GM19193 (cell line): ENCODE data around the gene BCAS2.
A peak's percentile ranks its signal among the peaks of the same experiment; 100 is the strongest.

Experiments
- POLR2A ChIP-seq: IDR thresholded peaks from 4 replicates; pipeline ENCODE4 v1.6.1; 2011; ENCODE audit not compliant: insufficient read depth, insufficient read length; ENCODE audit errors: extremely low read depth

BCAS2 gene

DNA sequence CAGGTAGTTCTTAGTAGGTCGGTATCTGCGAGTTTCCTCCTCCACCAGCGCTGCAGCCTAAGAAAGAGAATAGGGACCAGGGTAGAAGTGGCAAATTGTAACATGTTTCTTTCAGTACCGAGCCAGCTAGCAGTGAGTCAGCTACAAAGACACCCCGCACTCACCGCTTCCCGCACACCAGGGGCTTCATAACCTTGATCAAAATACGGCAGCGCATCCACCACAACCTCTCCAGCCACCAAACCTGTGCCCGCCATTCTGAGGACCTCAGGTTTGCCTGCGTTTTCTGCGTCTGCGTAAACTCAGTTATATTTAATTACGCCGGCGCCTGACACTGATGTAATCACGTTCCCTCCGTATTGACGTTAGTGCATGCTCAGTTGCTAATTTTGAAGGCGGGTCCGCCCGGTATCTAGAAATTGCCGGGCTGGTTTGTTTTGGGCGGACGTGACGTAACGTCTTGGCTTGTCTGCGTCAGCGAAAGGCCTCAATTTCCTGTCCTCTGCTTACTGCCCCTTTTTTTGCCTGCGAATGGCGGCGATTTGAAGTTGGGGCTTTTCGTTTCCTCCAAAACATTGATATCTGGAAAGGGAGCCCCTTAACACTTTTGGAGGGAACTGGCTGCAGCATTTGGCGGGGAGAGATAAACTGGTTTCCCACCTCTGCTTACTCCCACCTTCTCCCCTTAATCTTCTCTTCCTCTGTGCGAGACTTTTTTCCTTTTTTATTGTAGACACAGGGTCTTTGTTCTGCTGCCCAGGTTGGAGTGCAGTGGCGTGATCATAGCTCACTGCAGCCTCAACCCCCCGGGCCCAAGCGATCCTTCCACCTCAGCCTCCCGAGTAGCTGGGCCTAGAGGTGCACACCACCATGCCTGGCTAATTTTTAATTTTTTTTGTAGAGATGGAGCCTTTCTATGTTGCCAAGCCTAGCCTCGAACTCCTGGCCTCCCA, at the start of gene BCAS2:
Gene BCAS2 (minus strand): TSS at position 281 of the 953 bp plus-strand sequence. CDS start 24 bp downstream, at position 257.
- peak; percentile 95 for TF ChIP-seq POLR2A

DNA sequence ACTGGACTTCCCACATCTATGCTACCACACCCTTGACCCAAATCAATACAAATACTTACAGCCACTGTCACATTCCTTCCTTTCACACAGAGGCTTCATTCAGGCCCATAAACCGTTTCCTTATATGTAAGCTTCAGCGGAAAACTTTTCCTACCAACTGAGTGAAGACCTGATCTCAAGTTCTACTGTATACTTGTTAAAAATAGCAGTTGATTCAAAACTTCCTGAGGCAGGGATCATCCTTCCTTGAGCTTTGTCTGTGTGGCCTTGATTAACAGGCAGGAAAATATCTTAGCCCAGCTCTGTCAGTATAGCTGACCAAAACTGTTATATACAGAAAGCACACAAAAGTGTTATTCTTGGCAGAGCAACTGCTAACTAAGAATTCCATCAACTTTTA, 45.7 kb upstream of the BCAS2 start:
- no peak for TF ChIP-seq POLR2A

DNA sequence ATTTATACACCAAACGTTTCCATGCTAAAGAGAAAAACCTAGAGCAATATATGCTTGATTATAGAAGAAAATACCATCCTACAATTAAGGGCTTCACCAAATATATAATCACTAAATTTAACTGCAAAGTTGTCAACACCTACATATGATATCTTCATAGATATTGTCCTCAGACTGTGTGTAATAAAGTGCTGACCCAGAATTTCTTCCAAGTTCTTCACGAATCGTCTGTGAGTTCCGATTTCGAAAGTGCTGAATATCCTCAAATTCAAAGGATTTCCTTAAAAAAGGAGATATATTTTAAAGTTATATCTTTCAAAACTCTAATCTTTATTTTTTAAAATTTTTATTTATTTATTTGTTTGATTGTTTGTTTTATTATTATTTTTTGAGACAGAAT, 41.9 kb upstream of the BCAS2 start:
- no peak for TF ChIP-seq POLR2A

DNA sequence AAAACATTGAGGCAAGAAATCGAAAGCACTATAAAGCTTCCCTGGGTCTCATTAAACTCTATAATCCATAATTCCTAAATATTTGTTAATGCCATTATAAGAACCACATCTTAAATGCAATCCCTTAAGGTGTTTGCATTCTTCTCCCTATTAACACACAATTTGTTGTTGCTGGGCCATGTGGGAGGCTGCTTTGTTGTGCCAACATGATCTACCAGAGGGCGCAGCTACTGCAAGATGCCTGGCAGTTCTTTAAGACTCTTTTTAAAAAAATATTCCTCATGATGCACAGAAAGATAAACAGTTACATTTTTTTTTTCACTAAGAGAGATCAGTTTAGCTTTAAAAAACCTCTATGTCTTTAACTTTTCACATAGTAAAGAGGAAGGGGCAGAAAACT, 39.0 kb upstream of the BCAS2 start:
- no peak for TF ChIP-seq POLR2A

DNA sequence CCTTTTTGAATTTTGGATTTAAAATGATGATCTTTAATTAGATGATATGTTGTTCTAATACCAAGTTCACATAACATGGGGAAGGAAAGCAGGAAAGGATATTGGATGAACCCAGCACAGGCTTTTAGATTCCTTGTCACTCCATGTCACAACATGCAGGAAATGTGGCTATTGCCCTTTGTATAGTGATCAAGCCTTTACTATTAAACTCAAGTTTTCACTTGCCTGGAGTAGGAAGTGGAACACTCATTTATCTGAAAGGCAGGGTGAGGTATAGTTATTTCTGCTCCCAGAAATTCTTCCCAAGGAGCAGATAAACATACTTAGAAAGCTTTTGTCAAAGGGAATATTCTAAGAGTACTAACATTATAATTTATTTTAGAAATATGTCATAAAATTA, 37.2 kb upstream of the BCAS2 start:
- no peak for TF ChIP-seq POLR2A

DNA sequence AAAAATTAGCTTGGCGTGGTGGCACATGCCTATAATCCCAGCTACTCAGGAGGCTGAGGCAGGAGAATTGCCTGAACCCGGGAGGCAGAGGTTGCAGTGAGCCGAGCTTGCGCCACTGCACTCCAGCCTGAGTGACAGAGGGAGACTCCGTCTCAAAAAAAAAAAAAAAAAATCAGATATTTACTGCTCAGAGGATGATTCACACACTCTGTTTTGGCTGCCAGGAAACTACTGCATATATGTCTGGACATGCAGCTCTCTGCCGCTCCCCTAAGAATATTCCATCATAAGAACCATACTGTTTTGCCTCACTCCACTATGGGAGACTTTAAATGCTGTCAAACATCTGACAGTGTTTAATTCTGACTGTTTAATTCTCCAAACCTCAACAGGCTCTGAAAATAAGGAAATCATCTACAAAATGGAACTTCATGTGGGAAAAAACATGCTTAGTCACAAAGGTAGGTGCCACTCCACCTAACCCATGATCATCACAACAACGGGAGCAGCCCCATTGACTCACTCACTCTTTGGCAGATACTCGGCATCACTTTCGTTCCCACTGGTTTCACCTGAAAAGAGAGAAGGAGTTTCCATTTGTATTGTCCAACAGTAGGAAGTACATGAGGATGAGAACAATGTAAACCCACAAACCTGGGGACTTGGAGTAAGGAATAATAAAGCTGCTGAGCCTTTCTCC, 29.3 kb upstream of the BCAS2 start:
- TF ChIP-seq POLR2A, result no peak

DNA sequence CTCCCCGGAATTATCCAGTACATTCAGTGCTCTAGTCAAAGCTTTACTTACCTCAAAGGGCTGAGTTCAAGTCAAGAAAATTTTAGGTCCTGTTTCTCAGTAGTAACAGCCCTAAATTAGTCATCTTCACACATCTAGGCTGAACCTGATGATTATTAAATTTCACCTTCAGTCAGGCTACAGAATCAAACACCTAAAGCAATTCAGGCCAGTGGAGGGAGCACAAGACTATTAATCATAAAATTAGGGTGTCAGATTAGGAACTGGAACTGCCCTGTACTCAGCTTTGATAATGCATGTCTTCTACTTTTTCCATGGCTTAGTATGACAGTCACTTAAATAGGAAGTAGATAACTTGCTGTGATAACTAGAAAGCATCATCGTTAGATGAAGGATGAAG, 28.4 kb upstream of the BCAS2 start:
- no peak for TF ChIP-seq POLR2A

DNA sequence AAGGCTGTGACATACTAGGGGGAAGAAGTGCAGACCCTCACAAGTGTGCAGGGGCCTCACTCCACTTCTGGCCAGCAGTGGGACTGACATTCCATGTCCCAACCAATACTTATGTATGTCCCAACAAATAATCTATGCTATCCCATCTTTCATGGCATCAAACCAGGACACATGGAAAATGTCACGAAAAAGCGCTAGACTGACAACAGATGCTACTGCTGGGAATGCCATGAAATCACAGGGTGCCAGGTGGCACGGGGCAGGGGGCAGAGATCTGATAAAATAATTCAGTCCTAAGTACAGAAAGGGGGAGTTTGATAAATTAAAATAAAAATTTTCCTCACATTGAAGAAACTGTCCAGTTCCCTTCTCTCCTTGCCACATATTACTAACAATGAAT, 27.6 kb upstream of the BCAS2 start:
- TF ChIP-seq POLR2A, result no peak

DNA sequence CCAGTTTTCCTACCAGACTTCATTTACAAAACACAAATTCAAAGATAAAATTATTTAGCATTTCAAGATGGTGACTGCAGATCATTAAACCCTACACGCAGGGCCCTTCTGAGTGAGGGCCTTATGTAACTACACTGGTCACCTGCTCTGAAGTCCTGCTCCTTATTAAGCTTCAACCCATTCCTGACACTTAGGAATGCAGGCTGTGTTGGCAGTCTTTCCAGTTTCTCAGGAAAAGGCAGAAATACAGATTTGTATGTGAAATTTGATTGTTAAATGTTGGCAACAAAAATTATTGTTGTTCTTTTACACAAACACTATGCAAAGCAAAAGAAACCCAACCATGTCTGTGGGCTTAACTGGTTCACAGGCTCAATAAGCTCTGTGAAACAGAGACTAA, 25.8 kb upstream of the BCAS2 start:
- TF ChIP-seq POLR2A, result no peak

DNA sequence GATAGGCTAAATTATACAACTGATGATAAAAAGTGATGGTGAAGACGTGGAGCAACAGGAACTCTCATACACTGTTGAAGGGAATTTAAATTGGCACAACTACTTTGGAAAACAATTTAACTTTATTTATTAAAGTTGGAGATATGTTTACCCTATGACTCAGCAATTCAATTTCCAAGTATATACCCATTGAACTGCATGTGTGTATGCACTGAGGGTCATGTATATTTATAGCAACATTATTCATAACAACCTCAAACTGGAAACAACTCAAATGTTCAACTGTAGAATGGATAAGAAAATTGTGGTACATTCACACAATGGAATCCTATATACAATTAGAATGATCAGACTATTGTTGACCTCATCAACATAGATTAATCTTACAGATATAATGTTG, 16.5 kb upstream of the BCAS2 start:
- no peak for TF ChIP-seq POLR2A

DNA sequence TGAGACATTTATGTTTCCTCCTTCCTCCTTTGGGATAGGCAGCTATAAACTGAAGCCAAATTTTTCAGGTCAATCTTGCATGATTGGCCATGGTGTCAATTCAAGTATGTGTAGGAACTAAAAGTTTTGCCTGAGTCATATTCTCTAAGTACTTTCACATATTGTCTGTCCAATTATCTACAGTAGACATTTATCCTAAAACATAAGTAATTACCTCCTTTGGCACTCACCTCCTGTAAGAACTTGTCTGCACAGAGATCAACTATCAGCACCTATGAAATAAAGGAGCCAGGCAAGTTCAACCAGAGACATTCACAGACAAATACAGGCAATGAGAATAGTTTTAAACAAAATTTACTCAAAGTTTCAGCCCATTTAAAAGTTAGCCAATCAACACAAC, 14.2 kb upstream of the BCAS2 start:
- no peak for TF ChIP-seq POLR2A

DNA sequence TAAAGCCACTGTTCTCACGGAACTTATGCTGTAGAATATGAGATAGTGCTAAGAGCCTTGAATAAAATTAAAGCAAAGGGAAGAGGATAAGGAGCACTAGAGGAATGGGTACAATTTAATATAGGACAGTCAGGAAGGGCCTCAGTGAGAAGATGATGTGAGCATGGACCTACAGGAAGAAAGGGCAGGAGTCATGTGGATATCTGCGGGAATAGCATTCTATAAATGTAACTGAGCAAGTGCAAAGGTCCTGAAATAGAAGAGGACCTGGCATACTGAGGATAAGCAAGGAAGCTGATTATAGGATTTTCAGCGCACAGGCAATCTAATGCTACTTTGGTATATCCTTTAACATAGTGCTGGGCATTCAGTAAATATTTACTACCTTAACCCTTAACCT, 12.6 kb upstream of the BCAS2 start:
- TF ChIP-seq POLR2A, result no peak

DNA sequence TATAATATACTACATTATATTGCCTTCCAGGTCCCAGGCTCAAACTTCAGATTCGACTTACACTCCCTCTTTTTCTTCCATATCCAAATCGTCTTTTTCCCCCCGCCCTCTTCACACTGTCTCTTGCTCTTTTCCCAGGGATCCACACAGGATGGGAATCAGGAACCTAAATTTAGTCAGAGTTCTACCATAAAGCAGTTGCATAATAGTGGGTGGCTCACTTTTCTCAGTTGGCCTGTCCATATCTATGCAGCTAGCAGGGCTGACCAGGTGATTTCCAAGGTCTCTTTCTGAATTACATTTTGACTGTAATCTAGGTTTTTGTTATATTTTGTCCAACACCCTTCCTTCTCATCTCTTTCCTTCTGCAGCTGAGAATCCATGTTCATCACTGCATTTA, 7.7 kb upstream of the BCAS2 start:
- no peak for TF ChIP-seq POLR2A

DNA sequence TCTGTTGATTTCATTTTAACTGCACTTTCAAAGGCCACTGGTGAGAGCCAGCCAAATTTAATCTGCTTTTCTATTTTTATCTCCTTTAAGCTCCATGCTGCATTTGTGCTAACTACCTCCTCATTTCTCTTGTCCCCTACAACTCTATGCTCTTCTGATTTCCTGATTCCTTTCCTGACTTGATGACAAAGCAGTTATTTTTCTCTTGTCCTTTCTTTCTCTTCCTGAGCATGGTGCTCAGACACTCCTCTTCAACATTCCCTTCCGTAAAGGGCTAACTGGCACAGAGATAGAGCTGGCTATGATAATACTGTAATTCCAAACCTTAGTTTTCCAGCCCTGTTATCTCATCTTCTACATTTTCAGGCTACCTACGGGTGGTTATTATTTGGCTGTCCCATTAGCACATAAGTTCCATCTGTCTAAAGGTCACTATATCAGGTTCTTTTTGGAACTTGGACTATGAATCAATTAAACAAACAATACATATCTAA, 6.8 kb upstream of the BCAS2 start:
- TF ChIP-seq POLR2A, result no peak

DNA sequence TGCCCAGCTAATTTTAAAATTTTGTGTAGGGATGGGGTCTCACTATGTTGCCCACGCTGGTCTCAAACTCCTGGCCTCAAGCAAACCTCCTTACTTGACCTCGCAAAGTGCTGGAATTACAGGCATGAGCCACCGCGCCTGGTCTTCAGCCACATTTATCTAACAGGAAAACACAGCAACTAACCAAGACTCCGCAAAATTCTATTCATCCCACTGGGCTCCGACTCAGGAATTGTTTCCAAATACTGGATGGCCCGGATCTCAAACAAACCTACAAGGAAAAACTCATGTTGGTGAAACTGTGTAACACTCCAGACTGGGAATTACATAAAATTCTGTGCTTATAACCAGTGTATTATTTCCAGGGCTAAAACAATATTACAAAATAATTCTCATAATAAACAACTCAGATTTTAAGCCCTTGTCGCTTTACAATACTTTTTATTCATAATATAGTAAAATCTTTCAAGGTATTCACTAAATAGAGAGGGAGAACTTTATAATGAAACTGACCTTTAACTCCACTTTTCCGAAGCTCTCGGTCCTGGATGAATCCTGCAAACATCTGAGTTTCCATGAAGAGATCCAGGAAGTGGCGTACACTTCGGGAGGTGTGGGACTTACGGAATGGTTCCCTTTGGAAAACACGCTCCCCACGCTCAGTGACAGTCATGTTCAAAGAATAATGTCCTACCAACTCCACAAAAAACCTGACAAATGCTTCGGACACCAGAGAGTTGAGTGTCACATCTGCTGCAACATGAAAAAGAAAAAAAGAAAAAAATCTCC, 6.0 kb upstream of the BCAS2 start:
- TF ChIP-seq POLR2A, result no peak
